NCI-H2227 (cell line): ENCODE results near the gene USP24.
A peak's percentile ranks its signal among the peaks of the same experiment; 100 is the strongest.

Source experiments
- DNase-seq: peaks from one replicate; lab custom pipeline; 2025; ENCODE audit not compliant: unreplicated experiment; lab: John Stamatoyannopoulos, UW

The USP24 gene

GRCh38 chr1:55215194-55216021 lies at the start of gene USP24:
TSS of gene USP24 (minus strand) at chr1:55215364. CDS start at chr1:55215113, 251 bp downstream.
- DNase-seq, result peak; percentile 90

- DNase-seq, result no peak
These were observed 47.7 kb upstream of the USP24 start for GRCh38 chr1:55262822-55263221.

GRCh38 chr1:55259911-55260609 lies 44.9 kb upstream of the USP24 start:
- no peak for DNase-seq

GRCh38 chr1:55257958-55258357 lies 42.8 kb upstream of the USP24 start:
- no peak for DNase-seq

GRCh38 chr1:55255901-55256300 lies 40.7 kb upstream of the USP24 start:
- no peak for DNase-seq

GRCh38 chr1:55252942-55253589 lies 37.9 kb upstream of the USP24 start:
- DNase-seq, result no peak

- DNase-seq, result no peak
These were observed 35.4 kb upstream of the USP24 start for GRCh38 chr1:55250399-55251075.

- DNase-seq, result peak; percentile 23
These were observed 34.7 kb upstream of the USP24 start for GRCh38 chr1:55249646-55250398.

GRCh38 chr1:55246896-55247295 lies 31.7 kb upstream of the USP24 start:
- DNase-seq, result no peak

- DNase-seq, result no peak
These were observed 31.2 kb upstream of the USP24 start for GRCh38 chr1:55246331-55246730.

- no peak for DNase-seq
These were observed 30.6 kb upstream of the USP24 start for GRCh38 chr1:55245781-55246180.

GRCh38 chr1:55244476-55245099 lies 29.4 kb upstream of the USP24 start:
- no peak for DNase-seq

- DNase-seq, result no peak
These were observed 28.5 kb upstream of the USP24 start for GRCh38 chr1:55243655-55244054.

- DNase-seq, result no peak
These were observed 24.4 kb upstream of the USP24 start for GRCh38 chr1:55239548-55239947.

GRCh38 chr1:55235722-55236121 lies 20.6 kb upstream of the USP24 start:
- DNase-seq, result no peak

- DNase-seq, result no peak
These were observed 18.9 kb upstream of the USP24 start for GRCh38 chr1:55234016-55234415.

GRCh38 chr1:55233145-55233777 lies 18.1 kb upstream of the USP24 start:
- no peak for DNase-seq

GRCh38 chr1:55232448-55233144 lies 17.4 kb upstream of the USP24 start:
- no peak for DNase-seq

- DNase-seq, result no peak
These were observed 16.6 kb upstream of the USP24 start for GRCh38 chr1:55231745-55232144.
